Measurements from ENCODE around the gene LEKR1.

LEKR1 gene

GRCh38 chr3:157088601-157089454 is 262.7 kb downstream of the LEKR1 start (continued):
- TF ChIP-seq, protein P1, sequence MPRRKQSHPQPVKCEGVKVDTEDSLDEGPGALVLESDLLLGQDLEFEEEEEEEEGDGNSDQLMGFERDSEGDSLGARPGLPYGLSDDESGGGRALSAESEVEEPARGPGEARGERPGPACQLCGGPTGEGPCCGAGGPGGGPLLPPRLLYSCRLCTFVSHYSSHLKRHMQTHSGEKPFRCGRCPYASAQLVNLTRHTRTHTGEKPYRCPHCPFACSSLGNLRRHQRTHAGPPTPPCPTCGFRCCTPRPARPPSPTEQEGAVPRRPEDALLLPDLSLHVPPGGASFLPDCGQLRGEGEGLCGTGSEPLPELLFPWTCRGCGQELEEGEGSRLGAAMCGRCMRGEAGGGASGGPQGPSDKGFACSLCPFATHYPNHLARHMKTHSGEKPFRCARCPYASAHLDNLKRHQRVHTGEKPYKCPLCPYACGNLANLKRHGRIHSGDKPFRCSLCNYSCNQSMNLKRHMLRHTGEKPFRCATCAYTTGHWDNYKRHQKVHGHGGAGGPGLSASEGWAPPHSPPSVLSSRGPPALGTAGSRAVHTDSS (tag by site-specific recombination; IDR thresholded peaks at IDR 0.05) = no peak
- 0 out of 2 replicates have a peak, but pooled peaks have one; percentile 15 for TF ChIP-seq ZNF639 (tag by site-specific recombination; IDR thresholded peaks at IDR 0.05)
- no peak for TF ChIP-seq ZNF223 (tag by site-specific recombination; IDR thresholded peaks at IDR 0.05)
- no peak for TF ChIP-seq ZNF791 (tag by site-specific recombination; IDR thresholded peaks at IDR 0.05)
- TF ChIP-seq ZNF544 (tag by site-specific recombination; IDR thresholded peaks at IDR 0.05) = no peak
- TF ChIP-seq ZNF221 (tag by site-specific recombination; IDR thresholded peaks at IDR 0.05; ENCODE audit: borderline replicate concordance) = no peak
- TF ChIP-seq ZNF114 (tag by site-specific recombination; IDR thresholded peaks at IDR 0.05) = no peak
- peak; percentile 52; the same call in 1 of the 2 replicates for TF ChIP-seq ZNF596 (tag by site-specific recombination; IDR thresholded peaks at IDR 0.05)
- TF ChIP-seq, protein P2, sequence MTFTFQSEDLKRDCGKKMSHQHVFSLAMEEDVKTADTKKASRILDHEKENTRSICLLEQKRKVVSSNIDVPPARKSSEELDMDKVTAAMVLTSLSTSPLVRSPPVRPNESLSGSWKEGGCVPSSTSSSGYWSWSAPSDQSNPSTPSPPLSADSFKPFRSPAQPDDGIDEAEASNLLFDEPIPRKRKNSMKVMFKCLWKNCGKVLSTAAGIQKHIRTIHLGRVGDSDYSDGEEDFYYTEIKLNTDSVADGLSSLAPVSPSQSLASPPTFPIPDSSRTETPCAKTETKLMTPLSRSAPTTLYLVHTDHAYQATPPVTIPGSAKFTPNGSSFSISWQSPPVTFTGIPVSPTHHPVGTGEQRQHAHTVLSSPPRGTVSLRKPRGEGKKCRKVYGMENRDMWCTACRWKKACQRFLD (tag by site-specific recombination; IDR thresholded peaks at IDR 0.05) = no peak
- TF ChIP-seq KLF10 (tag by site-specific recombination; IDR thresholded peaks at IDR 0.05) = peak; percentile 51; the same call in 1 of the 2 replicates
- no peak for TF ChIP-seq ZNF302 (tag by site-specific recombination; IDR thresholded peaks at IDR 0.05; ENCODE audit: low read depth)
- peak; percentile 81; the same call in 1 of the 2 replicates for TF ChIP-seq ZBTB20 (tag by site-specific recombination; IDR thresholded peaks at IDR 0.05)
- no peak for TF ChIP-seq ZNF214 (tag by site-specific recombination; IDR thresholded peaks at IDR 0.05; ENCODE audit: borderline replicate concordance)
- peak; percentile 99 for TF ChIP-seq ZBTB17 (tag by site-specific recombination; IDR thresholded peaks at IDR 0.05)
- TF ChIP-seq, protein P3, sequence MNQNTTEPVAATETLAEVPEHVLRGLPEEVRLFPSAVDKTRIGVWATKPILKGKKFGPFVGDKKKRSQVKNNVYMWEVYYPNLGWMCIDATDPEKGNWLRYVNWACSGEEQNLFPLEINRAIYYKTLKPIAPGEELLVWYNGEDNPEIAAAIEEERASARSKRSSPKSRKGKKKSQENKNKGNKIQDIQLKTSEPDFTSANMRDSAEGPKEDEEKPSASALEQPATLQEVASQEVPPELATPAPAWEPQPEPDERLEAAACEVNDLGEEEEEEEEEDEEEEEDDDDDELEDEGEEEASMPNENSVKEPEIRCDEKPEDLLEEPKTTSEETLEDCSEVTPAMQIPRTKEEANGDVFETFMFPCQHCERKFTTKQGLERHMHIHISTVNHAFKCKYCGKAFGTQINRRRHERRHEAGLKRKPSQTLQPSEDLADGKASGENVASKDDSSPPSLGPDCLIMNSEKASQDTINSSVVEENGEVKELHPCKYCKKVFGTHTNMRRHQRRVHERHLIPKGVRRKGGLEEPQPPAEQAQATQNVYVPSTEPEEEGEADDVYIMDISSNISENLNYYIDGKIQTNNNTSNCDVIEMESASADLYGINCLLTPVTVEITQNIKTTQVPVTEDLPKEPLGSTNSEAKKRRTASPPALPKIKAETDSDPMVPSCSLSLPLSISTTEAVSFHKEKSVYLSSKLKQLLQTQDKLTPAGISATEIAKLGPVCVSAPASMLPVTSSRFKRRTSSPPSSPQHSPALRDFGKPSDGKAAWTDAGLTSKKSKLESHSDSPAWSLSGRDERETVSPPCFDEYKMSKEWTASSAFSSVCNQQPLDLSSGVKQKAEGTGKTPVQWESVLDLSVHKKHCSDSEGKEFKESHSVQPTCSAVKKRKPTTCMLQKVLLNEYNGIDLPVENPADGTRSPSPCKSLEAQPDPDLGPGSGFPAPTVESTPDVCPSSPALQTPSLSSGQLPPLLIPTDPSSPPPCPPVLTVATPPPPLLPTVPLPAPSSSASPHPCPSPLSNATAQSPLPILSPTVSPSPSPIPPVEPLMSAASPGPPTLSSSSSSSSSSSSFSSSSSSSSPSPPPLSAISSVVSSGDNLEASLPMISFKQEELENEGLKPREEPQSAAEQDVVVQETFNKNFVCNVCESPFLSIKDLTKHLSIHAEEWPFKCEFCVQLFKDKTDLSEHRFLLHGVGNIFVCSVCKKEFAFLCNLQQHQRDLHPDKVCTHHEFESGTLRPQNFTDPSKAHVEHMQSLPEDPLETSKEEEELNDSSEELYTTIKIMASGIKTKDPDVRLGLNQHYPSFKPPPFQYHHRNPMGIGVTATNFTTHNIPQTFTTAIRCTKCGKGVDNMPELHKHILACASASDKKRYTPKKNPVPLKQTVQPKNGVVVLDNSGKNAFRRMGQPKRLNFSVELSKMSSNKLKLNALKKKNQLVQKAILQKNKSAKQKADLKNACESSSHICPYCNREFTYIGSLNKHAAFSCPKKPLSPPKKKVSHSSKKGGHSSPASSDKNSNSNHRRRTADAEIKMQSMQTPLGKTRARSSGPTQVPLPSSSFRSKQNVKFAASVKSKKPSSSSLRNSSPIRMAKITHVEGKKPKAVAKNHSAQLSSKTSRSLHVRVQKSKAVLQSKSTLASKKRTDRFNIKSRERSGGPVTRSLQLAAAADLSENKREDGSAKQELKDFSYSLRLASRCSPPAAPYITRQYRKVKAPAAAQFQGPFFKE (tag by site-specific recombination; IDR thresholded peaks at IDR 0.05; ENCODE audit: borderline replicate concordance) = no peak
- TF ChIP-seq FEZF1 (tag by site-specific recombination; IDR thresholded peaks at IDR 0.05) = peak; percentile 67
- no peak for TF ChIP-seq ZSCAN23 (tag by site-specific recombination; IDR thresholded peaks at IDR 0.05)
- no peak for TF ChIP-seq ZNF473 (tag by site-specific recombination; IDR thresholded peaks at IDR 0.05)
- TF ChIP-seq, protein P4, sequence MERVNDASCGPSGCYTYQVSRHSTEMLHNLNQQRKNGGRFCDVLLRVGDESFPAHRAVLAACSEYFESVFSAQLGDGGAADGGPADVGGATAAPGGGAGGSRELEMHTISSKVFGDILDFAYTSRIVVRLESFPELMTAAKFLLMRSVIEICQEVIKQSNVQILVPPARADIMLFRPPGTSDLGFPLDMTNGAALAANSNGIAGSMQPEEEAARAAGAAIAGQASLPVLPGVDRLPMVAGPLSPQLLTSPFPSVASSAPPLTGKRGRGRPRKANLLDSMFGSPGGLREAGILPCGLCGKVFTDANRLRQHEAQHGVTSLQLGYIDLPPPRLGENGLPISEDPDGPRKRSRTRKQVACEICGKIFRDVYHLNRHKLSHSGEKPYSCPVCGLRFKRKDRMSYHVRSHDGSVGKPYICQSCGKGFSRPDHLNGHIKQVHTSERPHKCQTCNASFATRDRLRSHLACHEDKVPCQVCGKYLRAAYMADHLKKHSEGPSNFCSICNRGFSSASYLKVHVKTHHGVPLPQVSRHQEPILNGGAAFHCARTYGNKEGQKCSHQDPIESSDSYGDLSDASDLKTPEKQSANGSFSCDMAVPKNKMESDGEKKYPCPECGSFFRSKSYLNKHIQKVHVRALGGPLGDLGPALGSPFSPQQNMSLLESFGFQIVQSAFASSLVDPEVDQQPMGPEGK (tag by site-specific recombination; IDR thresholded peaks at IDR 0.05) = peak; percentile 92
- no peak for TF ChIP-seq ZNF138 (tag by site-specific recombination; IDR thresholded peaks at IDR 0.05; ENCODE audit: borderline replicate concordance)
- TF ChIP-seq TCF7L2 (IDR thresholded peaks at IDR 0.05; ENCODE audit: borderline replicate concordance, low read depth, low read length) = no peak
- TF ChIP-seq HOXC10 (CRISPR knock-in tag; IDR thresholded peaks at IDR 0.05) = 0 out of 2 replicates have a peak, but pooled peaks have one; percentile 57
- TF ChIP-seq ZNF530 (tag by site-specific recombination; IDR thresholded peaks at IDR 0.05; ENCODE audit: low read depth) = no peak
- TF ChIP-seq ZNF501 (tag by site-specific recombination; IDR thresholded peaks at IDR 0.05) = peak; percentile 88
- TF ChIP-seq ZBTB6 (tag by site-specific recombination; IDR thresholded peaks at IDR 0.05) = no peak
- TF ChIP-seq ZNF768 (tag by site-specific recombination; IDR thresholded peaks at IDR 0.05) = peak; percentile 82; the same call in 1 of the 2 replicates
